Skeletal muscle tissue (tissue), 4 donors: ENCODE measurements around the gene MTHFD2L. TPM values are rescaled to one million over a fixed set of nuclear protein-coding genes. Genes with fewer than 3 reads are reported as not detected.

Experiments used
- H3K27ac ChIP-seq: one replicate; pipeline ENCODE4 v1.7.0; 2013; ENCODE audit warnings: mild to moderate bottlenecking, low read depth, low read length, inconsistent platforms
- H3K27me3 ChIP-seq, 3 donors: one replicate each; pipeline ENCODE4 v1.7.0; 2013; ENCODE audit warnings: low read length in 3 of 3; ENCODE audit not compliant: control insufficient read depth in 3 of 3, insufficient read depth in 3 of 3
- H3K36me3 ChIP-seq, 3 donors: one replicate each; pipeline ENCODE4 v1.7.0; 2013; ENCODE audit warnings: low read length in 3 of 3; ENCODE audit not compliant: control insufficient read depth in 3 of 3, insufficient read depth in 3 of 3
- H3K4me1 ChIP-seq, 3 donors: one replicate each; pipeline ENCODE4 v1.7.0; 2013; ENCODE audit warnings: low read length in 3 of 3, mild to moderate bottlenecking in 3 of 3; ENCODE audit not compliant: control insufficient read depth in 3 of 3, insufficient read depth in 3 of 3
- H3K4me3 ChIP-seq, 3 donors: one replicate each; pipeline ENCODE4 v1.7.0; 2013; ENCODE audit warnings: low read length in 3 of 3
- H3K9ac ChIP-seq, 3 donors: one replicate each; pipeline ENCODE4 v1.7.0; 2013; ENCODE audit warnings: low read length in 3 of 3, mild to moderate bottlenecking in 3 of 3, moderate library complexity in 2 of 3, low read depth in 1 of 3
- H3K9me3 ChIP-seq, 3 donors: one replicate each; pipeline ENCODE4 v1.7.0; 2013; ENCODE audit warnings: low read length in 3 of 3; ENCODE audit not compliant: control insufficient read depth in 3 of 3
- total RNA-seq: library from RNA; depleted of rRNA; stranded (reverse); fragments of >200 nt; gene quantifications from one replicate; pipeline ENCODE4 v1.2.3, GENCODE V29; 2014
- donor health status: Osteomylitis.

MTHFD2L gene
- total RNA-seq, 1 donor from 2014 or later, result 20.9 TPM

- Histone ChIP-seq H3K27ac (no peak overlapping the region), H3K27me3 (no peaks in the 10 kb centered on the region), H3K9ac (no peak overlapping the region), H3K4me1 (no peaks in the 10 kb centered on the region), H3K4me3 (no peak overlapping the region), H3K36me3 (no peaks in the 10 kb centered on the region), H3K9me3 (no peaks in the 10 kb centered on the region)
These were observed 151.3 kb downstream of the MTHFD2L start for GRCh38 chr4:74309223-74309622.

- H3K27me3 ChIP-seq, result no peaks in the 10 kb centered on the region
- H3K4me1 ChIP-seq, result no peaks in the 10 kb centered on the region
- no peak overlapping the region for H3K9ac ChIP-seq
- H3K4me3 ChIP-seq, result no peak overlapping the region
- no peak overlapping the region for H3K27ac ChIP-seq
- no peaks in the 10 kb centered on the region for H3K9me3 ChIP-seq
- no peaks in the 10 kb centered on the region for H3K36me3 ChIP-seq
These were observed 153.9 kb downstream of the MTHFD2L start for GRCh38 chr4:74311696-74312313.

- H3K9me3 ChIP-seq, result no peaks in the 10 kb centered on the region
- no peaks in the 10 kb centered on the region for H3K4me1 ChIP-seq
- H3K4me3 ChIP-seq, result no peak overlapping the region
These were observed 156.4 kb downstream of the MTHFD2L start for GRCh38 chr4:74314329-74314728.

GRCh38 chr4:74314944-74315343 is 157.0 kb downstream of the MTHFD2L start:
- Histone ChIP-seq H3K9me3 (no peaks in the 10 kb centered on the region), H3K9ac (no peak overlapping the region), H3K4me1 (no peaks in the 10 kb centered on the region), H3K27me3 (no peaks in the 10 kb centered on the region), H3K4me3 (no peak overlapping the region), H3K27ac (no peak overlapping the region), H3K36me3 (no peaks in the 10 kb centered on the region)

More at GRCh38 chr4:74314329-74314728, 156.4 kb downstream of the MTHFD2L start:
- Histone ChIP-seq H3K27me3 (no peaks in the 10 kb centered on the region), H3K27ac (no peak overlapping the region), H3K9ac (no peak overlapping the region), H3K36me3 (no peaks in the 10 kb centered on the region)

GRCh38 chr4:74315376-74315775 is 157.5 kb downstream of the MTHFD2L start:
- Histone ChIP-seq H3K9me3 (no peaks in the 10 kb centered on the region), H3K36me3 (no peaks in the 10 kb centered on the region), H3K9ac (no peak overlapping the region), H3K4me3 (no peak overlapping the region), H3K27ac (no peak overlapping the region), H3K27me3 (no peaks in the 10 kb centered on the region), H3K4me1 (no peaks in the 10 kb centered on the region)

GRCh38 chr4:74316397-74316796 is 158.5 kb downstream of the MTHFD2L start:
- Histone ChIP-seq H3K4me3 (no peak overlapping the region), H3K36me3 (no peaks in the 10 kb centered on the region), H3K9ac (no peak overlapping the region), H3K4me1 (no peaks in the 10 kb centered on the region), H3K27me3 (peaks cover 0 to 3% (median 0%) of the 10 kb centered on the region in 3 donors), H3K9me3 (no peaks in the 10 kb centered on the region), H3K27ac (no peak overlapping the region)

- peaks cover 0 to 3% (median 0%) of the 10 kb centered on the region in 3 donors for H3K27me3 ChIP-seq
- H3K27ac ChIP-seq, result no peak overlapping the region
- H3K9ac ChIP-seq, result no peak overlapping the region
- H3K4me3 ChIP-seq, result no peak overlapping the region
- no peaks in the 10 kb centered on the region for H3K36me3 ChIP-seq
- no peaks in the 10 kb centered on the region for H3K9me3 ChIP-seq
- no peaks in the 10 kb centered on the region for H3K4me1 ChIP-seq
These were observed 159.8 kb downstream of the MTHFD2L start for GRCh38 chr4:74317616-74318246.

- Histone ChIP-seq H3K36me3 (no peaks in the 10 kb centered on the region), H3K9ac (no peak overlapping the region), H3K9me3 (no peaks in the 10 kb centered on the region), H3K27me3 (peaks cover 0 to 6% (median 0%) of the 10 kb centered on the region in 3 donors), H3K4me1 (no peaks in the 10 kb centered on the region), H3K4me3 (no peak overlapping the region), H3K27ac (no peak overlapping the region)
These were observed 160.4 kb downstream of the MTHFD2L start for GRCh38 chr4:74318276-74318675.

GRCh38 chr4:74319470-74319869 is 161.6 kb downstream of the MTHFD2L start:
- no peaks in the 10 kb centered on the region for H3K9me3 ChIP-seq

GRCh38 chr4:74320559-74321118 is 162.7 kb downstream of the MTHFD2L start:
- no peaks in the 10 kb centered on the region for H3K4me1 ChIP-seq
- no peak overlapping the region for H3K4me3 ChIP-seq
- H3K9me3 ChIP-seq, result no peaks in the 10 kb centered on the region
- no peak overlapping the region for H3K27ac ChIP-seq
- H3K36me3 ChIP-seq, result no peaks in the 10 kb centered on the region
- peaks cover 0 to 6% (median 0%) of the 10 kb centered on the region in 3 donors for H3K27me3 ChIP-seq
- H3K9ac ChIP-seq, result no peak overlapping the region

More at GRCh38 chr4:74319470-74319869, 161.6 kb downstream of the MTHFD2L start:
- H3K27me3 ChIP-seq, result peaks cover 0 to 6% (median 0%) of the 10 kb centered on the region in 3 donors
- H3K9ac ChIP-seq, result no peak overlapping the region
- no peaks in the 10 kb centered on the region for H3K4me1 ChIP-seq
- no peak overlapping the region for H3K27ac ChIP-seq
- no peaks in the 10 kb centered on the region for H3K36me3 ChIP-seq
- no peak overlapping the region for H3K4me3 ChIP-seq
